ENCODE measurements around the gene PLPP4.

The PLPP4 gene

GRCh38 chr10:120451968-120452367 is 5.1 kb upstream of the PLPP4 start:
- no peak overlapping the region for H3K4me3 ChIP-seq (ENCODE audit: low read depth, low read length)
- peaks cover 4% of the 10 kb centered on the region for H3K9me3 ChIP-seq (ENCODE audit: severe bottlenecking)
- no peak for DNase-seq
- H3K27me3 ChIP-seq (ENCODE audit: insufficient read depth, low read depth, severe bottlenecking): no peaks in the 10 kb centered on the region
- no peaks in the 10 kb centered on the region for H3K36me3 ChIP-seq
- H3K27ac ChIP-seq: no peak overlapping the region
- TF ChIP-seq, protein P1, sequence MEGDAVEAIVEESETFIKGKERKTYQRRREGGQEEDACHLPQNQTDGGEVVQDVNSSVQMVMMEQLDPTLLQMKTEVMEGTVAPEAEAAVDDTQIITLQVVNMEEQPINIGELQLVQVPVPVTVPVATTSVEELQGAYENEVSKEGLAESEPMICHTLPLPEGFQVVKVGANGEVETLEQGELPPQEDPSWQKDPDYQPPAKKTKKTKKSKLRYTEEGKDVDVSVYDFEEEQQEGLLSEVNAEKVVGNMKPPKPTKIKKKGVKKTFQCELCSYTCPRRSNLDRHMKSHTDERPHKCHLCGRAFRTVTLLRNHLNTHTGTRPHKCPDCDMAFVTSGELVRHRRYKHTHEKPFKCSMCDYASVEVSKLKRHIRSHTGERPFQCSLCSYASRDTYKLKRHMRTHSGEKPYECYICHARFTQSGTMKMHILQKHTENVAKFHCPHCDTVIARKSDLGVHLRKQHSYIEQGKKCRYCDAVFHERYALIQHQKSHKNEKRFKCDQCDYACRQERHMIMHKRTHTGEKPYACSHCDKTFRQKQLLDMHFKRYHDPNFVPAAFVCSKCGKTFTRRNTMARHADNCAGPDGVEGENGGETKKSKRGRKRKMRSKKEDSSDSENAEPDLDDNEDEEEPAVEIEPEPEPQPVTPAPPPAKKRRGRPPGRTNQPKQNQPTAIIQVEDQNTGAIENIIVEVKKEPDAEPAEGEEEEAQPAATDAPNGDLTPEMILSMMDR (IDR thresholded peaks at IDR 0.05; ENCODE audit: low read depth, low read length): no peak

DNA sequence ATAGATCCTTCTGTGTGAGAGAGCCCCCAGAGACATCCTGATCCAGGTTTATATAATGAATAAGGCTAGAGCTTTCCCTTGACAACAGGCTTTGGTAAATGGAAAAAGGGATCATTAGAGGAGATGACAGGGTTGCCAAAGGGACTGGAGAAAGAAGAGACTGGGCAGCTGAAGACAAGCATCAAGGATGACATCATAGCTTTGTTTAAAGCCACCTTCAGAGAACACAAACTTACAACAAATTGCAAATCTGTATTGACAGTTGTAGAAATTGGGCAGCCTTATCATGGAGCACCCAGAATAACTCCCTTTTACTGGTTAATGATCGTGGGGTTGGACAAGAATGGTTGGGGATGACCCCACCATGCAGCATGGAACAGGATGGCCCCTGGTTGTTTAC is 3.7 kb upstream of the PLPP4 start:
- no peaks in the 10 kb centered on the region for H3K36me3 ChIP-seq
- DNase-seq: no peak
- H3K27ac ChIP-seq: peak overlapping the region; percentile 11; the same call in 1 of the 2 replicates
- peaks cover 4% of the 10 kb centered on the region for H3K9me3 ChIP-seq (ENCODE audit: severe bottlenecking)
- TF ChIP-seq, protein P1 (IDR thresholded peaks at IDR 0.05; ENCODE audit: low read depth, low read length): no peak
- no peak overlapping the region for H3K4me3 ChIP-seq (ENCODE audit: low read depth, low read length)
- no peaks in the 10 kb centered on the region for H3K27me3 ChIP-seq (ENCODE audit: insufficient read depth, low read depth, severe bottlenecking)

GRCh38 chr10:120453886-120454285 is 3.1 kb upstream of the PLPP4 start:
- Histone ChIP-seq H3K4me3 (ENCODE audit: low read depth, low read length) (no peak overlapping the region), H3K27ac (peak overlapping the region; percentile 11; the same call in 1 of the 2 replicates), H3K27me3 (ENCODE audit: insufficient read depth, low read depth, severe bottlenecking) (no peaks in the 10 kb centered on the region), H3K36me3 (no peaks in the 10 kb centered on the region), H3K9me3 (ENCODE audit: severe bottlenecking) (peaks cover 4% of the 10 kb centered on the region)
- DNase-seq: no peak
- TF ChIP-seq, protein P1 (IDR thresholded peaks at IDR 0.05; ENCODE audit: low read depth, low read length): no peak

GRCh38 chr10:120455004-120455403 is 2.0 kb upstream of the PLPP4 start:
- Histone ChIP-seq H3K36me3 (no peaks in the 10 kb centered on the region), H3K27ac (no peak overlapping the region), H3K9me3 (ENCODE audit: severe bottlenecking) (no peaks in the 10 kb centered on the region), H3K27me3 (ENCODE audit: insufficient read depth, low read depth, severe bottlenecking) (no peaks in the 10 kb centered on the region), H3K4me3 (ENCODE audit: low read depth, low read length) (no peak overlapping the region)
- no peak for DNase-seq
- TF ChIP-seq, protein P1 (IDR thresholded peaks at IDR 0.05; ENCODE audit: low read depth, low read length): no peak

DNA sequence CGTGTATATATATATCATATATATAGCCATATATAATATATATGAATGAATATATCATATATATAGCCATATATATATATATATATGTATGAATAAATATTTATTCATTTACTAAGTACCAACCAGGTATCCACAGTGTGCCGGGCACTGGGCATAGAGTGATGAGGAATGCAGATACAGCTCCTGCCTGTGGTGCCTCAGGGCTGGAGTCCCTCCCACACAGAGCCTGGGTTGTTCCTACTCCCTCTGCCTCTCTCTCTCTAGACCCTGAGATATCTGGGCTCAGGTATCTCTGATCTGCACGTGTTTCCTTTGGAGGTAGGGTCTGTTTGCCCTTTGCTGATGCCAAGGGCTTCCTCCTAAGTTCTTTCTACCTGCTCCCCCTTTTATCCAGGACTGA is 1.4 kb upstream of the PLPP4 start:
- Histone ChIP-seq H3K9me3 (ENCODE audit: severe bottlenecking) (no peaks in the 10 kb centered on the region), H3K36me3 (no peaks in the 10 kb centered on the region), H3K4me3 (ENCODE audit: low read depth, low read length) (no peak overlapping the region), H3K27ac (no peak overlapping the region), H3K27me3 (ENCODE audit: insufficient read depth, low read depth, severe bottlenecking) (no peaks in the 10 kb centered on the region)
- TF ChIP-seq, protein P1 (IDR thresholded peaks at IDR 0.05; ENCODE audit: low read depth, low read length): no peak
- no peak for DNase-seq

DNA sequence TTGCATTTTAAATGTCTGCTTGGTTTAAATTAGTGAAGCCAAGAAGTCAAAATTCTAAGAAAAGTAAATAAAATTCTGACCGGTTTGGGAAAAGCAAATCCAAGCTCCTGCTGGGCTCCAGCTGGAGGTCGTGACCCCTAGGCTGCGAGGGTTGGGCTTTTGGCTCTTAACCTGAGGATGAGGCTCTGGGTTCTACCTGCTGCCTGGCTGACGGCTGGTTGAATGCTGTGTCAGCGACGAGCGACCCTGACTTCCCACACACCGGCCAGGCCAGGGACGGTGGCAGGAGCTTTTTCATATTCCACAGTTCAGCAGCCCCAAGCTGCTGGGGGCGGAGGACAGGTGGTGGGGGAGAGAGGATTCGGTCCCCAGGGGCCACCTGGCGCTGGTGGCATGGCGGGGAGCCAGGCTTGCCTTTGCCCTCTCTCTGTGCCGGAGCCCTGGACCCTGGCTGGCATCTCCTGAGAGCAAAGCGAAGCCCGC is 843 bp upstream of the PLPP4 start:
- peak; percentile 31 for DNase-seq
- H3K4me3 ChIP-seq (ENCODE audit: low read depth, low read length): peak overlapping the region; percentile 78
- peak overlapping the region; percentile 87 for H3K27ac ChIP-seq
- H3K36me3 ChIP-seq: no peaks in the 10 kb centered on the region
- H3K27me3 ChIP-seq (ENCODE audit: insufficient read depth, low read depth, severe bottlenecking): no peaks in the 10 kb centered on the region
- H3K9me3 ChIP-seq (ENCODE audit: severe bottlenecking): no peaks in the 10 kb centered on the region
- TF ChIP-seq, protein P1 (IDR thresholded peaks at IDR 0.05; ENCODE audit: low read depth, low read length): no peak
